Endodermal cell (in vitro differentiated cells): ENCODE results near the gene WASF3. TPM values are rescaled to one million over a fixed set of nuclear protein-coding genes. Genes with fewer than 3 reads are reported as not detected.

ENCODE experiments used
- DNase-seq: peaks from one replicate; pipeline ENCODE4 v3.0.0-alpha.2; 2017
- H3K27ac ChIP-seq: 2 replicates; pipeline ENCODE4 v1.5.1; 2013; ENCODE audit warnings: mild to moderate bottlenecking, low read depth, low read length, moderate library complexity
- H3K27me3 ChIP-seq: 2 replicates; pipeline ENCODE4 v1.6.1; 2013; ENCODE audit warnings: mild to moderate bottlenecking, low read length, moderate library complexity; ENCODE audit not compliant: insufficient read depth, control insufficient read depth, poor library complexity, severe bottlenecking
- H3K36me3 ChIP-seq: 2 replicates; pipeline ENCODE4 v1.7.0; 2013; ENCODE audit warnings: mild to moderate bottlenecking, low read length, moderate library complexity; ENCODE audit not compliant: control insufficient read depth, insufficient read depth
- H3K4me1 ChIP-seq: one replicate; pipeline ENCODE4 v1.7.0; 2013; ENCODE audit warnings: low read length; ENCODE audit not compliant: control insufficient read depth, insufficient read depth
- H3K4me3 ChIP-seq: 2 replicates; pipeline ENCODE4 v1.5.1; 2013; ENCODE audit warnings: mild to moderate bottlenecking, low read length, moderate library complexity
- H3K9ac ChIP-seq: 2 replicates; pipeline ENCODE4 v1.6.1; 2013; ENCODE audit warnings: mild to moderate bottlenecking, low read length, moderate library complexity; ENCODE audit not compliant: poor library complexity, severe bottlenecking; ENCODE audit errors: extremely low read depth
- H3K9me3 ChIP-seq: 2 replicates; pipeline ENCODE4 v1.6.1; 2013; ENCODE audit warnings: mild to moderate bottlenecking, low read length, moderate library complexity; ENCODE audit not compliant: control insufficient read depth
- H3K27ac Mint-ChIP-seq: 2 replicates; pipeline ENCODE4 v1.8.0; 2020; ENCODE audit warnings: mixed read lengths
- H3K27me3 Mint-ChIP-seq: 2 replicates; pipeline ENCODE4 v1.8.0; 2021; ENCODE audit warnings: mild to moderate bottlenecking, mixed read lengths; ENCODE audit not compliant: insufficient read depth
- H3K36me3 Mint-ChIP-seq: 2 replicates; pipeline ENCODE4 v1.8.0; 2020; ENCODE audit warnings: low read depth, mixed read lengths
- H3K4me1 Mint-ChIP-seq: 2 replicates; pipeline ENCODE4 v1.8.0; 2020; ENCODE audit warnings: mixed read lengths
- H3K4me3 Mint-ChIP-seq: 2 replicates; pipeline ENCODE4 v1.8.0; 2020; ENCODE audit warnings: mild to moderate bottlenecking, moderate library complexity, mixed read lengths
- H3K9me3 Mint-ChIP-seq: 2 replicates; pipeline ENCODE4 v1.8.0; 2020; ENCODE audit warnings: mild to moderate bottlenecking, mixed read lengths
- WGBS, 2 experiments: methylation state at CpG; one replicate each; pipeline versions ENCODE4 v1.1.5 to v1.1.7; 2013; ENCODE audit warnings: missing lambda C conversion rate in 2 of 2, mixed read lengths in 1 of 2; ENCODE audit not compliant: insufficient coverage in 1 of 2, insufficient read length in 1 of 2; 5-methylcytosine and 5-hydroxymethylcytosine counted together
- total RNA-seq, 2 donors: library from RNA; stranded (reverse); fragmentation: NEBNext Ultra II Directional in 1 of 2; extraction: Animal tissue kit (Norgen Biotek cat#: 25700) in 1 of 2; gene quantifications; 2 replicates in 1 of 2; 3 replicates in 1 of 2; pipeline ENCODE4 v1.2.1, GENCODE V29; 2021
- TF ChIP-seq, protein P1 (sequence below): fragments of 200-600 bp; sonication (generic); conservative IDR thresholded peaks from 2 replicates; pipeline ENCODE4 v1.5.0; 2021; ENCODE audit warnings: antibody characterized with exemption, mild to moderate bottlenecking

Gene WASF3
- total RNA-seq, 2 donors from 2014 or later = 20.5 to 32.6 TPM

DNA sequence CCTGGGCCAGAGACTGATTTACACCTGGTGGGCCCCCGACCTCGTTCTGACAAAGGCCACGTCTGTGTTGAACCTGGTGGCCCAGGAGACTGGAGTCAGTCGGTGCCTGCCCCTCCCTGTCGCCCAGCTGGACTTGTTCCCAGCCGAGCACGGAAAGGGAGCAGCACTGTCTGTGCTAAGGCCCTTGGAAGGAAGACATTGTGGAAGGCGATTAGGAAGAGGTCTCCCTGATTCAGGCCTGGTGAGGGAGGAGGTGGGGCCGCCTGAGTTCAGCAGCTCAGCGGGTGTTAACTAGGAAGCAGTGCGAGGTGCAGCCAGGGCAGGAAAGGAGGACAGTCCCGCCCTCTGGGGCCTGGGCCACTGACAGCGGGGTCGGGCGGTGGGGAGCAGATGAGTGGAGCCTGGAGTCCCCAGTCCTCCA lies 138.4 kb downstream of the WASF3 start:
- no peak overlapping the region for H3K27ac ChIP-seq
- peak; percentile 74 for DNase-seq
- no peak overlapping the region for H3K4me3 ChIP-seq
- TF ChIP-seq, protein P1, sequence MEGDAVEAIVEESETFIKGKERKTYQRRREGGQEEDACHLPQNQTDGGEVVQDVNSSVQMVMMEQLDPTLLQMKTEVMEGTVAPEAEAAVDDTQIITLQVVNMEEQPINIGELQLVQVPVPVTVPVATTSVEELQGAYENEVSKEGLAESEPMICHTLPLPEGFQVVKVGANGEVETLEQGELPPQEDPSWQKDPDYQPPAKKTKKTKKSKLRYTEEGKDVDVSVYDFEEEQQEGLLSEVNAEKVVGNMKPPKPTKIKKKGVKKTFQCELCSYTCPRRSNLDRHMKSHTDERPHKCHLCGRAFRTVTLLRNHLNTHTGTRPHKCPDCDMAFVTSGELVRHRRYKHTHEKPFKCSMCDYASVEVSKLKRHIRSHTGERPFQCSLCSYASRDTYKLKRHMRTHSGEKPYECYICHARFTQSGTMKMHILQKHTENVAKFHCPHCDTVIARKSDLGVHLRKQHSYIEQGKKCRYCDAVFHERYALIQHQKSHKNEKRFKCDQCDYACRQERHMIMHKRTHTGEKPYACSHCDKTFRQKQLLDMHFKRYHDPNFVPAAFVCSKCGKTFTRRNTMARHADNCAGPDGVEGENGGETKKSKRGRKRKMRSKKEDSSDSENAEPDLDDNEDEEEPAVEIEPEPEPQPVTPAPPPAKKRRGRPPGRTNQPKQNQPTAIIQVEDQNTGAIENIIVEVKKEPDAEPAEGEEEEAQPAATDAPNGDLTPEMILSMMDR = no peak
- H3K4me1 ChIP-seq = no peaks in the 10 kb centered on the region
- H3K9me3 Mint-ChIP-seq = no peaks in the 10 kb centered on the region
- WGBS, 2 experiments = 73 to 80% methylated on average over 7 to 15 of the region's 15 CpGs
- no peak overlapping the region for H3K9ac ChIP-seq
- H3K4me3 Mint-ChIP-seq = no peak overlapping the region
- H3K36me3 ChIP-seq = no peaks in the 10 kb centered on the region
- H3K27me3 Mint-ChIP-seq = peaks cover 9% of the 10 kb centered on the region
- H3K27ac Mint-ChIP-seq = peak overlapping the region; percentile 60
- H3K9me3 ChIP-seq = no peaks in the 10 kb centered on the region
- H3K27me3 ChIP-seq = peaks cover 5% of the 10 kb centered on the region
- H3K36me3 Mint-ChIP-seq = no peaks in the 10 kb centered on the region
- peaks cover 19% of the 10 kb centered on the region for H3K4me1 Mint-ChIP-seq

- Mint-ChIP-seq H3K4me1 (peaks cover 19% of the 10 kb centered on the region), H3K9me3 (no peaks in the 10 kb centered on the region), H3K27me3 (peaks cover 9% of the 10 kb centered on the region), H3K27ac (no peak overlapping the region), H3K36me3 (no peaks in the 10 kb centered on the region), H3K4me3 (no peak overlapping the region)
- H3K27me3 ChIP-seq = peaks cover 5% of the 10 kb centered on the region
- WGBS, 2 experiments = 91 to 94% methylated on average over 7 to 21 of the region's 21 CpGs
- no peaks in the 10 kb centered on the region for H3K9me3 ChIP-seq
- no peak overlapping the region for H3K9ac ChIP-seq
- H3K4me1 ChIP-seq = no peaks in the 10 kb centered on the region
- TF ChIP-seq, protein P1 = no peak
- no peak overlapping the region for H3K4me3 ChIP-seq
- H3K36me3 ChIP-seq = no peaks in the 10 kb centered on the region
- no peak overlapping the region for H3K27ac ChIP-seq
- no peak for DNase-seq
Observed at GRCh38 chr13:26697069-26697955, 139.8 kb downstream of the WASF3 start.

DNA sequence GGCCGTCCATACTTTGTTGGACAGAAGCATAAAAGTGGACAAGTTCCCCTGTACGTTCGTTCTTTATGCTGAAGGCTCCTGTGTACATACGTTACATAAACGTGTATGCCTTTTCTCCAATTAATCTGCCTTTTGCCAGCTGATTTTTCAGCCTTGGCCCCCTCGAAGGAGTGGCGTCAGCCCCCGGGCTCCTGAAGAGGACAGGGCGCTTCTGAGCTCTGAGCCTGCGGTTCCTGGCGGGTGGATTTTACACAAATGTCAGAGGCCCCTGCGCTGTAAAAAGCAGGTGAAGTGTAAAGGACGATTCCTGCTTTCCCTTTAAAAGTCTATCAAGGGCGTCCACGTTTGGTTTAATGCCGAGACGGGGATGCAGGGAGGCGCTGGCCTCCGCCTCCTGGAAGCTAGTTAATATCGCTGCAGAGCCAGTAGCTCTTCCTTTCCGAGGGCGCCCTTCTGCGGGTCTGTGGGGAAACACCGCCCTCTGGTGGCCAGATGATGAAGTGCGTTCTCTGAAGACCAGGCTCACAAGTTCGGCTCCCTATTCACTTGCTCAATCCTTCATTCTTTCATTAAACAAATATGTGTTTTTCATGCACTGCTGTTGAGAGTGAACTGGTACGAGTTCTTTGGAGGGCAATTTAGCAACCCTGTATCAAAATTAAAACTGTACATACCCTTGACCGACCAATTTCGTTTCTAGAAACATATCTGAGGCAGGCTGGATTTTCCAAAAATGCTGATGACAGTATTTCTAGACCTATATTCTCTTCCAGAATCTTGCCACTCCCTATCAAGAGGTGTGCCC lies 141.1 kb downstream of the WASF3 start:
- no peak overlapping the region for H3K9ac ChIP-seq
- Mint-ChIP-seq H3K9me3 (no peaks in the 10 kb centered on the region), H3K36me3 (no peaks in the 10 kb centered on the region), H3K4me3 (peak overlapping the region; percentile 11), H3K27ac (no peak overlapping the region), H3K4me1 (peaks cover 19% of the 10 kb centered on the region), H3K27me3 (peaks cover 9% of the 10 kb centered on the region)
- peak; percentile 96 for DNase-seq
- no peaks in the 10 kb centered on the region for H3K9me3 ChIP-seq
- H3K4me3 ChIP-seq = no peak overlapping the region
- H3K4me1 ChIP-seq = no peaks in the 10 kb centered on the region
- H3K36me3 ChIP-seq = no peaks in the 10 kb centered on the region
- H3K27ac ChIP-seq = no peak overlapping the region
- WGBS, 2 experiments = 41 to 52% methylated on average over 16 to 29 of the region's 29 CpGs
- TF ChIP-seq, protein P1 = peak; percentile 99
- peaks cover 5% of the 10 kb centered on the region for H3K27me3 ChIP-seq
